Amniotic stem cell (primary cell): ENCODE data around the gene PASD1.
"Not testable (repeated sequence)": the region's sequence is repeated elsewhere in the genome, so short reads cannot be mapped to it uniquely, and the experiment has no call there.

ENCODE experiments used
- DNase-seq: peaks from one replicate; lab custom pipeline; 2025; lab: John Stamatoyannopoulos, UW

The PASD1 gene, protein sequence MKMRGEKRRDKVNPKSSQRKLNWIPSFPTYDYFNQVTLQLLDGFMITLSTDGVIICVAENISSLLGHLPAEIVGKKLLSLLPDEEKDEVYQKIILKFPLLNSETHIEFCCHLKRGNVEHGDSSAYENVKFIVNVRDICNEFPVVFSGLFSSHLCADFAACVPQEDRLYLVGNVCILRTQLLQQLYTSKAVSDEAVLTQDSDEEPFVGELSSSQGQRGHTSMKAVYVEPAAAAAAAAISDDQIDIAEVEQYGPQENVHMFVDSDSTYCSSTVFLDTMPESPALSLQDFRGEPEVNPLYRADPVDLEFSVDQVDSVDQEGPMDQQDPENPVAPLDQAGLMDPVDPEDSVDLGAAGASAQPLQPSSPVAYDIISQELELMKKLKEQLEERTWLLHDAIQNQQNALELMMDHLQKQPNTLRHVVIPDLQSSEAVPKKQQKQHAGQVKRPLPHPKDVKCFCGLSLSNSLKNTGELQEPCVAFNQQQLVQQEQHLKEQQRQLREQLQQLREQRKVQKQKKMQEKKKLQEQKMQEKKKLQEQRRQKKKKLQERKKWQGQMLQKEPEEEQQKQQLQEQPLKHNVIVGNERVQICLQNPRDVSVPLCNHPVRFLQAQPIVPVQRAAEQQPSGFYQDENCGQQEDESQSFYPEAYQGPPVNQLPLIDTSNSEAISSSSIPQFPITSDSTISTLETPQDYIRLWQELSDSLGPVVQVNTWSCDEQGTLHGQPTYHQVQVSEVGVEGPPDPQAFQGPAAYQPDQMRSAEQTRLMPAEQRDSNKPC

GRCh38 chrX:151563449-151563848 lies at the start of gene PASD1:
Gene PASD1 (plus strand): TSS chrX:151563675. CDS start chrX:151601554, 37,879 bp downstream.
- DNase-seq = no peak

DNA sequence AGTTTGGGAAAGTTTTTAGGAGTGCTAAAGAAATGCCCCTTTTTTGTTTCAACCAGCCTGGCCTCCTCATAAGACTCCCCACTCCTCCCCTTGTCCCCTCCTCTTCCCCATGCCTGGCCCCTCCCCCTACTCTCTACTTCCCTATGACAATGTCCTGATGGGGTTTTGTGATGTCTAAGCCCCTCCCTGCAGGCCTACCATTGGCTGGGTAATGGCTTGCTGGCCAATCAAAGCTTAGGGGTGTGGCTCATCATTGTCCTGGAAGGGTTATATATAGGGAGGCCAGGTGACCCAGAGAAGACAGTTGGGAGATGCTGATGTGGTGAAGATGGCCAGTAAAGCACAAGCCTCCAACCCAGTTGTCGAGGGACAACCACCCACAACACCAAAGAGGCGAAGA lies 48.2 kb upstream of the PASD1 start:
- no peak for DNase-seq

GRCh38 chrX:151516538-151517187 lies 46.8 kb upstream of the PASD1 start:
- DNase-seq = no peak

DNA sequence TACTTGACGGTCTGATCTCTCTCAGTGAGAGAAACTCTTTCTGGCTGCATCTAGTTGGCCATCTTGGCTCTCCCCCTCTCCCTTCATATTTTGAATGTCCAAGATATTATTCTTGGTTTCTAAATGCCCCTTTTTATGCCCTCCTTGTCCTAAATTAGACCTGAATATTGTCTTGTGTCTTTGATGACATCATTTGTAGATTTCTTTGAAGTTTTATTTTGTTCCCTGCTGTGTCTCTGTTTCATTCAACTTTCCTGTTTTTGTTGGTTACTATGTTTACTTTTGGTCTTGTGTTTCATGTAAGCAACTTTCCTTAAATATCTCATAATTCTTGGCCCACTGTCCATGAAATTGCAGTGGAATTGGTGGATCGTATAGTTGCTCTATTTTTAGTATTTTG lies 46.1 kb upstream of the PASD1 start:
- DNase-seq = no peak

DNA sequence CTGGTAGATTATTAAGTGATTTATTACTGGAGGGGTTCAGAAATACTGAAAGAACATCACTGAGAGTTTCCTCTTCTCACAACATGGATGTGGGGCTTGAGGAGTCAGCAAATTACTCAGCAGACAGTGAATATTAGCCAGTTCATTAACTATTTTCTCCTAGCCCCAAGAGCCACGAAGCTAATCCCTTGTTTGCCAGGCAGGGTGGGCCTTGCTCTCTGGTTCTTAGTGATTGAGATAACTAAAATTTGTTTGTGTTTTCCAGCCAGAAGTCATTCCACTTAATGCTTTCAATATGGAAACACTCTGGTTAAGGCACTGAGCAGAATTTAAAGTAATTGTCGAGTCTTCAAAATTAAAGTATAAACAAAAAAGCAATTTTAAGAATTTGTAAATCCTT lies 40.1 kb upstream of the PASD1 start:
- DNase-seq = no peak

- no peak for DNase-seq
Measured at GRCh38 chrX:151536571-151536970, 26.9 kb upstream of the PASD1 start.

- DNase-seq = no peak
Measured at GRCh38 chrX:151537572-151537971, 25.9 kb upstream of the PASD1 start.

GRCh38 chrX:151538190-151539122 lies 25.0 kb upstream of the PASD1 start:
- DNase-seq = no peak

GRCh38 chrX:151543706-151544105 lies 19.8 kb upstream of the PASD1 start:
- DNase-seq = no peak

GRCh38 chrX:151546226-151546625 lies 17.2 kb upstream of the PASD1 start:
- DNase-seq = not testable (repeated sequence)

- DNase-seq = not testable (repeated sequence)
Measured at GRCh38 chrX:151551176-151551575, 12.3 kb upstream of the PASD1 start.

GRCh38 chrX:151552743-151553142 lies 10.7 kb upstream of the PASD1 start:
- no peak for DNase-seq

- DNase-seq = not testable (repeated sequence)
Measured at GRCh38 chrX:151555301-151555700, 8.2 kb upstream of the PASD1 start.

DNA sequence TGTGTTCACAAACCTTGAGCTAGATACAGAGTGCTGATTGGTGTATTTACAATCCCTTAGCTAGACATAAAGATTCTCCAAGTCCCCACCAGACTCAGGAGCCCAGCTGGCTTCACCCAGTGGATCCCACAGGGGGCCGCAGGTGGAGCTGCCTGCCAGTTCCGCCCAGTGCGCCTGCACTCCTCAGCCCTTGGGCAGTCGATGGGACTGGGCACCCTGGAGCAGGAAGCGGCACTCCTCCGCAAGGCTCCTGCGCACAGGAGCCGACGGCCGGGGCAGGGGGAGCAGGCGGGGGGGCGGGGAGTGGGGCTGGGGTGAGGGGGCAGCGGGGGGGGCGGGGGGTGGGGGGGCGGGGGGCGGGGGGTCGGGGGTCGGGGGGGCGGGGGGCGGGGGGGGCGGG lies 990 bp upstream of the PASD1 start:
- not testable (repeated sequence) for DNase-seq

DNA sequence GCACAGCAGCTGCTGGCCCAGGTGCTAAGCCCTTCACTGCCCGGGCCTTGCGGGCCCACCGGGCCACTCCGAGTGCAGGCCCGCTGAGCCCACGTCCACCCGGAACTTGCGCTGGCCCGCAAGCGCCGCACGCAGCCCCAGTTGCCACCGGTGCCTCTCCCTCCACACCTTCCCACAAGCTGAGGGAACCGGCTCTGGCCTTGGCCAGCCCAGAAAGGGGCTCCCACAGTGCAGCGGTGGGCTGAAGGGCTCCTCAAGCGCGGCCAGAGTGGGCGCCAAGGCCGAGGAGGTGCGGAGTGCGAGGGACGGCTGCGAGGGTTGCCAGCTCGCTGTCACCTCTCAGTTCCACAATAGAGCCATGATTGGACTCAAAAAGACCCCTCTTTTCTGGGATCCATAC lies 472 bp upstream of the PASD1 start:
- DNase-seq = not testable (repeated sequence)

- no peak for DNase-seq
Measured at GRCh38 chrX:151564035-151564434, 560 bp downstream of the PASD1 start.

DNA sequence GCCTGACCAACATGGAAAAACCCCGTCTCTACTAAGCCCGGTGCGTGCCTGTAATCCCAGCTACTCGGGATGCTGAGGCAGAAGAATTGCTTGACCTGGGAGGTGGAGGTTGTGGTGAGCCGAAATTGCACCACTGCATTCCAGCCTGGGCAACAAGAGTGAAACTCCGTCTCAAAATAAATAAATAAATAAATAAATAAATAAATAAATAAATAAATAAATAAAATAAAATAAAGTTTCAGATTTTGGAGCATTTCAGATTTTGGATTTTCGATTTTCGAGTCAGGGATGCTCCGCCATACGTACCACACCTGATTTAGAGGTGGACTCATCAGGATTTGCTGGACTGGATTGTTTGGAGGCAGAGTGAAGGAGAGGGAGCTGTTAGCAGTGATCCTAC lies 3.4 kb downstream of the PASD1 start:
- not testable (repeated sequence) for DNase-seq

DNA sequence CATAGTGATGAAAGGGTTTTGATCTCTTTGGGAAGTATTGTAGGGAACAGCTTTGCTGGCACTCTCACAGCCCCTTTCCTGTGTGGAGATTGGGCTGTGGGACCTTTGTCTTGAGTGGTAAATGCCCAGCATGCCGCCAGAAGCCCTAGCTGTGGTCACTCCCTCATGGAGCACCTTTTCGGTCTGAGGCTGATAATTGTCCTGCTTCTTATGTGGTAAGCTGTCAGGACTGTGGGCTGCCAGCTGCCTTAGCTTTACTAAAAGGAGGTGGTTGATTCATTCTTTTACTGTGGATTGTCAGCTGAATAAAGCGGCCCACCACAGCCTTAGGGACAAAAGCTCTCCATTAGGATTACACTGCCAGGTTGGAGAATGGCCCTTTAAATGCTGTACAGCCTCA lies 7.1 kb downstream of the PASD1 start:
- DNase-seq = no peak

- DNase-seq = not testable (repeated sequence)
Measured at GRCh38 chrX:151593384-151593783, 29.9 kb downstream of the PASD1 start.

DNA sequence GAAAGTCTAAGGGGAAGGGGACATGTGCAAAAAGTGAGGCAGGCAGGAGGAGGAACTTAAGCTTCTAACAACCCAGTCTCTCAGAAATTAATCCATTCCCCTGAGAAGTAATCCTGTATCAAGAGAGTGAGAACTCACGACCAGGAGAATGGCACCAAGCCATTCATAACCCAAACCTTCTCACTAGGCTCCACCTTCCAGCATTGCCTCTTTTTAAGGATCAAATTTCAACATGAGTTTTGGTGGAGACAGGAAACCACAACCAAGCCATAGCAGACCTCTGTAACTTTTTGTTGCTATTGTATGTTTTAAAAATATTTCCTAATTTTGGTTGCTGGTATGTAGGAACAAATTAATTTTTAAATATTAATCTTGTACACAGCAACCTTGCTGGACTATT lies 32.8 kb downstream of the PASD1 start:
- no peak for DNase-seq

- DNase-seq = no peak
Measured at GRCh38 chrX:151604931-151605330, 41.5 kb downstream of the PASD1 start.

DNA sequence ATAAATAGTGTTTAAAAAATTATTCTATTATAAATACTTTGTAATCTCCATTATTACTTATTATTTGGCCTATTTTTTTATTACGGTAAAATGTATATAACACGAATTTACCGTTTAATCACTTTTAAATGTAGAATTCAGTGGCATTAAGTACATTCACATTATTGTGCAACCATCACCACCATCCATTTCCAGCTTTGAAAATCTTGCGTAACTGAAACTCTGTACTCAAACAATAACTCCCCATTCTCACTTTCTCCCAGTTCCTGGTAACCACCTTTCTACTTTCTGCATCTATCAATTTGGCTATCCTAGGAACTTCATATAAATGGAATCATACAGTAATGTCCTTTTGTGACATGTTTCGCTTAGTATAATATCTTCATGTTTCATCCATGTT lies 45.7 kb downstream of the PASD1 start:
- DNase-seq = no peak
